HL-60/S4 treated with retinoic acid at 250 ng/mL for 4 days and 3 days (cell line): ENCODE results near the gene PGS1.
"Not testable (repeated sequence)": the region's sequence is repeated elsewhere in the genome, so short reads cannot be mapped to it uniquely, and the experiment has no call there.

Experiments used
- in situ Hi-C: fragments of 300-500 bp; cut with MboI; formaldehyde crosslinking; loops from 2 replicates; pipeline ENCODE4 v1.7.0; 2022; ENCODE audit warnings: low sequenced_read_pairs

PGS1 gene

GRCh38 chr17:78438694-78439325, 60.4 kb downstream of the PGS1 start:
- in situ Hi-C loops, result no loop called here

- in situ Hi-C loops, result no loop called here
Measured at GRCh38 chr17:78441271-78441971, 63.0 kb downstream of the PGS1 start.

DNA sequence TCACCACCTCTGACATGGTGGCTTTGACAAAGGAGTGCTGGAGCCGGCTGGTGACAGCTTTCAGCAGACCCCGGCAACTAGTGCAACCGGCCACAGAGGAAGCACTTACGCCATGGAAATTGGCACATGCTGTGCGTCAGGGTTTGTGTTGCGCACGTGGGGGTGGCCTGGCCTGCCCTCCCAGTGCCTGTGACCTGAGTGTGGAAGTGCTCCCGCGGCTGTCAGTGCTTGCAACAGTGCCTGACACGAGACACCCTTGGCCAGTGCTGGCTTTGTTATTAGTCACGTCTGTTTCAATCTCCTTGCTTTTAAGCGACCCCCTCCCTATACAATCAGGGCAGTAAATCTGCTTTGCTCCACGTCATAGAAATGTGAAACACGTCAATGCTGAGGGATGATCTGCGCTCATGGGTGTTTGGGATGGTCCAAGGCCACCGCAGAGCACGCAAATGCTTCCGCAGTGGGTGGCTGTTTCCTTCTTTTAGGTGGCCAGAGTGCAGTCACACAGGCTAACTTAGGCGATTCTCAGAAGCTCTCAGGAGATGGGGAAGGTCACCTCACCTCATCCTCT, 64.3 kb downstream of the PGS1 start:
- in situ Hi-C loops, result no loop called here

- in situ Hi-C loops, result no loop called here
Measured at GRCh38 chr17:78444392-78444791, 65.9 kb downstream of the PGS1 start.

DNA sequence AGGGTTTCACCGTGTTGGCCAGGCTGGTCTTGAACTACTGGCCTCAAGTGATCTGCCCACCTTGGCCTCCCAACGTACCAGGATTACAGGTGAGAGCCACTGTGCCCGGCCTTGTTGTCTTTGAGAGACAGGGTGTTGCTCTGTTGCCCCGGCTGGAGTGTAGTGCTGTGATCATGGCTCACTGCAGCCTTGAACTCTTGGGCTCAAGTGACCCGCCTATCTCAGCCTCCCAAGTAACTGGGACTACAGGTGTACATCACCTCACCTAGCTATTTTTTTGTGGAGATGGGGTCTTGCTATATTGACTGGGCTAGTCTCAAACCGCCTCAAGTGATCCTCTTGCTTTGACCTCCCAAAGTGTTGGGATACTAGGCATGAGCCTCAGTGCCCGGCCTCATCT, 68.4 kb downstream of the PGS1 start:
- in situ Hi-C loops, result no loop called here

DNA sequence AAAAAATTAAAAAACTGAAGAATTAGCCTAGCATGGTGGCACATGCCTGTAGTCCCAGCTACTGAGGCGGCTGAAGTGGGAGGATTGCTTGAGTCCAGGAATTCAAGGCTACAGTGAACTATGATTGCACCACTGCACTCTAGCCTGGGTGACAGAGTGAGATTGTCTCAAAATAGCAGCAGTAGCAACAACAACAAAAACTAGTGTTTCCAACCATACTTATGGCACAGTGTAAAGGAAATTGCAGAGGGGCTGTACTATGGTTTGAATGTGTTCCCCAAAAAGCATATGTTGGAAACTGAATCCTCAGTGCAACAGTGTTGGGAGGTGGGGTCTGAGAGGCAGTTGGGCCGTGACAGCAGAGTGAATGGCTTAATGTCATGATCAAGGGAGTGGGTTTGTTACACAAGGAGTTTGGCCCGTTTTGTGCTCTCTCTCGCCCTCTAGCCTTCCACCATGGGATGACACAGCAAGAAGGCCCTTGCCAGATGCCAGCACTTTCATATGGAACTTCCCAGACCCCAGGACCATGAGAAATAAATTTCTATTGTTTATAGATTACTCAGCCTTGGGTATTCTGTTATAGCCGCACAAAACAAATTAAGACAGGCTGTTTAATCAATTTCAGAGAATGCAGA, 70.0 kb downstream of the PGS1 start:
- in situ Hi-C loops, result no loop called here

GRCh38 chr17:78449983-78450595, 71.6 kb downstream of the PGS1 start:
- in situ Hi-C loops, result no loop called here

DNA sequence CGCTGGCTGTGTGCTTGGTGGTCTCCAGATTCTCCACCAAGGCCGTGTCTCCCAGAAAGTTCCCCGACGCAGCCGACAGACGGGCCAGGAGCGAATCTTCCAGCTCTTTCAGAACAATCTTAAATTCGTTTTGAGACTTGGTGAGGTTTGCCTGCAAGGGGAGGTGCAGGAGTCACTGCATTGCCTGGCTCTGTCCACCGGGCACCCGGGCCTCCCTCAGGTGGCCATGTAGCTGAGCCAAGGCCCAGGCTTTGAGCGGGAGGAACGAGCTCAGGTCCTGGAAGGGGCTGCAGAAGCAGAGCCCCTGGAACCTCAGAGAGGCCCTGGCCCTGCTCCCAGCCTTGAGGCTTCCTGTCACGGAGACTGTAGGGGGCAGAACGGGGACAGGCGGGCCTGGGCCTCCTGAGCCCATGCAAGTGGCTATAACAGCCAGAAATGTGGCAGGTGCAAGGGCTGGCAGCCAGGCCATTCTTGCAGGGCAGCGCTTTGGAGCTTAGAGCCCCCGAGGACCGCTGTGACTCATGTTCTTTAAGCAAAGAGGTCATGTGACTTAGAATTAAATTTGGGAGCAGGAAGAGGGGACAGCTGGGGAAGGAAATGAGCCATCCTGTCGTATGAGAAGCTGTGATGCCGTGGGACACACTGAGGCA, 72.4 kb downstream of the PGS1 start:
- in situ Hi-C loops, result no loop called here

DNA sequence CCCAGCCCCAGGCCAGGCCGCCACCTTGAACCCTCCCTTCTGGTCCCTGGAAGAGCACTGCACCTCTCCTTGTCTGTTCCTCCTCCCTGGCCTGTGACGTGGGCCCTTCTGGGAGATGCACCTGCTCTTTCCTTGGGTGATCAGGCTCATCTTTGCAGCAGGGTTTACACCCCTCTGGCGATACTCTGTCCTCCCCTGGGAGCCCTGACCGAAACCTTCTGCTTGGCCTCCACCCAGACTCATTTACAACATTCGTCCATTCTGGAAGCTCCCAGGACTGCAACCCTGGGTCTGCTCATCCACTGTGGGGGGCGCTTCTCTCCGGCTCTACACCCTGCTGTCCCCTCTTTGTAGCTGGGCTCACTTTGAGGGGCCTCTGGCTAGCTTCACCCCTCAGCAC, 73.3 kb downstream of the PGS1 start:
- in situ Hi-C loops, result no loop called here

- in situ Hi-C loops, result no loop called here
Measured at GRCh38 chr17:78454346-78454745, 75.9 kb downstream of the PGS1 start.

- in situ Hi-C loops, result no loop called here
Measured at GRCh38 chr17:78458091-78458490, 79.6 kb downstream of the PGS1 start.

- in situ Hi-C loops, result no loop called here
Measured at GRCh38 chr17:78458736-78459335, 80.4 kb downstream of the PGS1 start.

DNA sequence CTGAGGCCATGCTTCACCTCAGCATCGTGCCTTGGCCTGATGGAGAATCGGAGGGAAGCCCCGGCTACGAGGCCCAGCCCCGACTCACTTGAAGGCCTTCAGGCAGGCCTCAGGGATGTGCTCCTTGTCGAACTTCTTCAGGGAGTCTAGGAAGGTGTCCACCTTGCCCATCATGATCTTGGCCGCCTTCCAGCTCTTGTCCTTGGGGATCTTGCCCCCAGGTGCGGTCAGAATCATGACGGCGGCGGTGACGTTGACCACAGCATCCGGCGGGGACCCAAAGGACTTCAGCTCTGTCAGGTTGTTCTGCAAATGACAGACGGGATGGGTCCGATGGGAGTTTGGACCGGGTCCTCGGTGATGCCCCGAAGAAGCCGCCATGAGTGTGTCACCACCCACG, 81.2 kb downstream of the PGS1 start:
- in situ Hi-C loops, result no loop called here

- in situ Hi-C loops, result no loop called here
Measured at GRCh38 chr17:78460176-78460675, 81.8 kb downstream of the PGS1 start.

DNA sequence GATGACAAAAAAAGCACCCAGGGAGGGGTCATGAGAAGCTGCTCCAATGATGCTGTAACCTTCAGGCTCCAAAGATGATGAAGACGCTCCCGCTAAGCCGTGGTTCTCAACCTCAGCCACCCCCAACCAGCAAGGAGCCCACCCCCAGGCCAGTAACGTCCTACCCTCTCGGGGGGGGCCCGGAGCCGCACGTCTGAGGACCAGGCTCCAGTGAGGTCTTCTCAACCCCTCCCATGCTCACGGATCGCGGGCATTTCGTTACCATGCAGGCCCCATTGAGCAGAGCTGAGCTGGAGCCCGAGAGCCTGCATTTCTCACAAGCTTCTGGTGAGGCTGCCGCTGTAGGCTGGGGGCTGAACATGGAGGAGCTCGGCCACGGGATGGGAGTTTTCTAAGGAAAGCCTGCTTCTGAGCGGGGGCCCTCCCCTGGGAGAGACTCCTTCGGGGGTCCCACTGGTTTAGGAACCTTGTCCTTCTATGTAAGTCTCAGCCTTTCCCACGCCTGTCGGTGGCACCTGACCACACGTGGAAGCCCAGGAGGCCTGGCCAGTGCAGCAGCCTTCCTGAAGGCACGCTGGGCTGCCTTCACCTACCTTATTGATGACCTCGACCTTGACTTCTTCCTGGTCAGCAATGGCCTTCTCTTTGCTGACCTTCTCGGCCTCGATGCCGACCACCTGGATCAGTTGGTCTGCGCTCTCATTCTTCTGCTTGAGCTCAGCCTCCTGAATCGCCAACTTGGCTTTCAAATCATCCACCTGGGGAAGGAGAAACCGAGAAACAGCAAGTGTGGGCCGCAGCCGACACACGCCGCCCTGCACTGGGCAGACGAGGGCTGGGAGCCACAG, 82.7 kb downstream of the PGS1 start:
- in situ Hi-C loops, result no loop called here

- in situ Hi-C loops, result no loop called here
Measured at GRCh38 chr17:78461799-78462053, 83.3 kb downstream of the PGS1 start.

- in situ Hi-C loops, result no loop called here
Measured at GRCh38 chr17:78462148-78462547, 83.7 kb downstream of the PGS1 start.

DNA sequence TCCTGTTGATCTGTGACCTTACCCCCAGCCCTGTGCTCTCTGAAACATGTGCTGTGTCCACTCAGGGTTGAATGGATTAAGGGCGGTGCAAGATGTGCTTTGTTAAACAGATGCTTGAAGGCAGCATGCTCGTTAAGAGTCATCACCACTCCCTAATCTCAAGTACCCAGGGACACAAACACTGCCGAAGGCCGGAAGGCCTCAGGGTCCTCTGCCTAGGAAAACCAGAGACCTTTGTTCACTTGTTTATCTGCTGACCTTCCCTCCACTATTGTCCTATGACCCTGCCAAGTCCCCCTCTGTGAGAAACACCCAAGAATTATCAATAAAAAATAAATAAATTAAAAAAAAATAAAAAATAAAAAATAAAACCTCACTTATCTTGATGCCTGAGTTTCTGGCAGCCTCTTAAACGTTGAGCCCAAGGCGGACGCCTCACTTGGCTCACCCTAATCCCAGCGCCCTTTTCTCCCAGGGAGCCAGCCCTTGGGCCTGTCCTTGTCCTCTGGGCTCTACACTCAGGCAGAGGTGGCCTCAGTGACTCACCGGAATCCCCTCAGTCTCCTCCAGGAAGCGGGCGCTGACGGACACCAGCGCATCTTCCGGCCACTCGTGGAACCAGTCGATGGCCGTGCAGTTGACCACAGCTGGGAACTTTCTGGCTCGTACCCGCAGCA, 87.8 kb downstream of the PGS1 start:
- in situ Hi-C loops, result not testable (repeated sequence)
